ENCODE data around the gene FRMD3. TPM values are rescaled to one million over a fixed set of nuclear protein-coding genes. Genes with fewer than 3 reads are reported as not detected.

Gene FRMD3
- total RNA-seq, 4 donors from 2014 or later = 9.9 to 42.4 (median 40.2) TPM

GRCh38 chr9:83294816-83295215, 243.4 kb downstream of the FRMD3 start:
- H3K4me1 ChIP-seq = no peaks in the 10 kb centered on the region
- no peaks in the 10 kb centered on the region for H3K27me3 ChIP-seq
- H3K9me3 ChIP-seq = no peaks in the 10 kb centered on the region
- TF ChIP-seq, protein P1, sequence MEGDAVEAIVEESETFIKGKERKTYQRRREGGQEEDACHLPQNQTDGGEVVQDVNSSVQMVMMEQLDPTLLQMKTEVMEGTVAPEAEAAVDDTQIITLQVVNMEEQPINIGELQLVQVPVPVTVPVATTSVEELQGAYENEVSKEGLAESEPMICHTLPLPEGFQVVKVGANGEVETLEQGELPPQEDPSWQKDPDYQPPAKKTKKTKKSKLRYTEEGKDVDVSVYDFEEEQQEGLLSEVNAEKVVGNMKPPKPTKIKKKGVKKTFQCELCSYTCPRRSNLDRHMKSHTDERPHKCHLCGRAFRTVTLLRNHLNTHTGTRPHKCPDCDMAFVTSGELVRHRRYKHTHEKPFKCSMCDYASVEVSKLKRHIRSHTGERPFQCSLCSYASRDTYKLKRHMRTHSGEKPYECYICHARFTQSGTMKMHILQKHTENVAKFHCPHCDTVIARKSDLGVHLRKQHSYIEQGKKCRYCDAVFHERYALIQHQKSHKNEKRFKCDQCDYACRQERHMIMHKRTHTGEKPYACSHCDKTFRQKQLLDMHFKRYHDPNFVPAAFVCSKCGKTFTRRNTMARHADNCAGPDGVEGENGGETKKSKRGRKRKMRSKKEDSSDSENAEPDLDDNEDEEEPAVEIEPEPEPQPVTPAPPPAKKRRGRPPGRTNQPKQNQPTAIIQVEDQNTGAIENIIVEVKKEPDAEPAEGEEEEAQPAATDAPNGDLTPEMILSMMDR (IDR thresholded peaks at IDR 0.05) = no peak
- TF ChIP-seq POLR2A (IDR thresholded peaks at IDR 0.05) = no peak
- H3K27ac ChIP-seq = no peak overlapping the region
- peaks cover 0 to 20% (median 0%) of the 10 kb centered on the region in 3 donors for H3K36me3 ChIP-seq
- no peak overlapping the region for H3K4me3 ChIP-seq
- DNase-seq = no peak

DNA sequence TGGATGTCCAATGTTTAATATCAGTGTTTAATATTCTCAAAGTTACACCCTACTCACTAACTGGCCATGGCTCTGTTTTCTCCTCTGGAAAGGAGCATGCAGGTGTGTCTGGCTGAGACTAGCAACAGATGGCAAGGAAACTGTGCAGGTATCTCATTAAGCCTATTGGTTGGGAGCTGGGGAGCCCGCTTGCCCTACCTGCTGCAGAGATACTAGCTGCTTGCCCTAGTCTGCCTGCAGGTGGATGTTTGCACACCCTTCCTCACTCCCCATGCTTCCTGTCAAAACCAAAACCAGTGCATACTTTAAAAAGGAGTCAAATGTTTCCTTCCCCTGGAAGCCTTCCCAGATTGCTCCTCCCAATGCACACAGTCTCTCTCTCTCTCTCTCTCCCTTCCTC, 247.0 kb downstream of the FRMD3 start:
- no peak for TF ChIP-seq POLR2A (IDR thresholded peaks at IDR 0.05)
- TF ChIP-seq, protein P1 (IDR thresholded peaks at IDR 0.05) = no peak
- no peaks in the 10 kb centered on the region for H3K27me3 ChIP-seq
- H3K4me3 ChIP-seq = no peak overlapping the region
- no peaks in the 10 kb centered on the region for H3K9me3 ChIP-seq
- no peak overlapping the region for H3K27ac ChIP-seq
- peaks cover 0 to 5% (median 0%) of the 10 kb centered on the region in 3 donors for H3K36me3 ChIP-seq
- no peak for DNase-seq
- no peaks in the 10 kb centered on the region for H3K4me1 ChIP-seq

DNA sequence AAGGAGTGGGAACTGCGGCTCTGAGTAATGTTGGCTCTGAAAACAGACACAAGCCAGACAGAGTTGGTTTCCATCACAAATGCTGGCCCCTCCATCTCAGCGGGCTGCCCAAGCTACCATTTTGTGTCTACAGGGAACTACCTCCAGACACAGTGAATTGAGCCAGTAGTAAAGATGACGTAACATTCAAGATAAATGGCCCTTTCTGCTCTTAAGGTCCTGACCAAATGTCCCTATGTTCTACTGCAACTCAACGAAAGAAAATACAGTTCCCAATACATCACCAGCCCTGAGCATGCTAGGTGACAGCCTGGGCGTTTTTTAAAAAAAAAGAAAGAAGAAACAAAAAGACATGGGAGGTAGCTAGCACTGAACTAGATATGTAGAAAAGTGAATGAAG, 247.5 kb downstream of the FRMD3 start:
- TF ChIP-seq, protein P1 (IDR thresholded peaks at IDR 0.05) = no peak
- Histone ChIP-seq H3K36me3 (peaks cover 0 to 5% (median 0%) of the 10 kb centered on the region in 3 donors), H3K9me3 (no peaks in the 10 kb centered on the region), H3K27me3 (no peaks in the 10 kb centered on the region), H3K4me3 (no peak overlapping the region), H3K27ac (no peak overlapping the region), H3K4me1 (no peaks in the 10 kb centered on the region)
- DNase-seq = no peak

DNA sequence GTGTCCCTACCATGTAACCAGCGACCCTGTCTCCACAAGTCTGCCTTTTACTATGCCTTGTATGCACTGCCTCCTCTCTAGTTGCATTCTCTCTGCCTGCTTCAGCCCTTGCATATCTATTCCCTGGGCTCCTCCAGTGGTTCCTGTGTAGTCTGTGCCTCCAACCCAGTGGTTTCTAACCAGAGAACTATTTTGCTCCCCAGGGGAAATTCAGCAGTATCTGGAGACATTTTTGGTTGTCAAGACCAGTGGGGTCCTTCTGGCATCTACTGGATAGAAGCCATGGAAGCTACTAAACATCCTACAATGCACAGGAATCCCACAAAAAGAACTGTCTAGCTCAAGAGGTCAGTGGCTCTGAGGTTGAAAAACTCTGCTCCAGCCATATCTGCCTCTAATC, 251.2 kb downstream of the FRMD3 start:
- H3K4me3 ChIP-seq = no peak overlapping the region
- no peaks in the 10 kb centered on the region for H3K9me3 ChIP-seq
- no peaks in the 10 kb centered on the region for H3K4me1 ChIP-seq
- no peak overlapping the region for H3K27ac ChIP-seq
- H3K27me3 ChIP-seq = no peaks in the 10 kb centered on the region
- TF ChIP-seq POLR2A (IDR thresholded peaks at IDR 0.05) = no peak
- TF ChIP-seq, protein P1 (IDR thresholded peaks at IDR 0.05) = no peak
- H3K36me3 ChIP-seq = peaks cover 0 to 5% (median 0%) of the 10 kb centered on the region in 3 donors
- no peak for DNase-seq

- no peaks in the 10 kb centered on the region for H3K9me3 ChIP-seq
- TF ChIP-seq, protein P1 (IDR thresholded peaks at IDR 0.05) = no peak
- no peak for TF ChIP-seq POLR2A (IDR thresholded peaks at IDR 0.05)
- no peaks in the 10 kb centered on the region for H3K27me3 ChIP-seq
- peaks cover 0 to 5% (median 0%) of the 10 kb centered on the region in 3 donors for H3K36me3 ChIP-seq
- no peak overlapping the region for H3K27ac ChIP-seq
- H3K4me3 ChIP-seq = no peak overlapping the region
- peaks cover 0 to 13% (median 0%) of the 10 kb centered on the region in 4 donors for H3K4me1 ChIP-seq
- no peak for DNase-seq
Observed at GRCh38 chr9:83285445-83286225, 252.6 kb downstream of the FRMD3 start.
